Dermis microvascular lymphatic vessel endothelial cell (primary cell): Measurements from ENCODE around the gene CTNS. TPM values are rescaled to one million over a fixed set of nuclear protein-coding genes. Genes with fewer than 3 reads are reported as not detected.
A peak's percentile ranks its signal among the peaks of the same experiment; 100 is the strongest.

ENCODE experiments used
- DNase-seq, 2 donors: peaks; one replicate each; pipeline versions ENCODE4 v3.0.0 to v3.0.0-alpha.2; 2010; ENCODE audit warnings: low read depth in 2 of 2
- total RNA-seq: library from RNA; depleted of rRNA; stranded (reverse); fragments of >200 nt; gene quantifications from 2 replicates; pipeline ENCODE4 v1.2.1, GENCODE V29; 2014

The CTNS gene
- total RNA-seq, result 15.3 and 30.2 TPM in 2 replicates

GRCh38 chr17:3636154-3636907 is at the start of gene CTNS, which contains the start of gene SHPK:
Gene CTNS (plus strand): TSS chr17:3636760. CDS start chr17:3640207, 3,447 bp downstream.
Gene SHPK (minus strand): TSS chr17:3636250. CDS start chr17:3636219, 31 bp downstream.
- peak; percentile 86 to 97 for DNase-seq

GRCh38 chr17:3589784-3590183 is 46.8 kb upstream of the CTNS start:
- DNase-seq, result no peak

- no peak for DNase-seq
These were observed 46.3 kb upstream of the CTNS start for GRCh38 chr17:3590231-3590630.

GRCh38 chr17:3590768-3591167 is 45.8 kb upstream of the CTNS start:
- no peak for DNase-seq

GRCh38 chr17:3592216-3592860 is 44.2 kb upstream of the CTNS start:
- no peak for DNase-seq

GRCh38 chr17:3593384-3593783 is 43.2 kb upstream of the CTNS start:
- DNase-seq, result no peak

GRCh38 chr17:3594051-3594800 is 42.3 kb upstream of the CTNS start:
- DNase-seq, result peak in 1 of 2 donors; percentile 59

- DNase-seq, result no peak
These were observed 41.6 kb upstream of the CTNS start for GRCh38 chr17:3594976-3595375.

- DNase-seq, result no peak
These were observed 39.6 kb upstream of the CTNS start for GRCh38 chr17:3596804-3597464.

- DNase-seq, result no peak
These were observed 38.5 kb upstream of the CTNS start for GRCh38 chr17:3598078-3598477.

GRCh38 chr17:3600529-3601205 is 35.9 kb upstream of the CTNS start:
- no peak for DNase-seq

GRCh38 chr17:3602499-3602898 is 34.1 kb upstream of the CTNS start:
- DNase-seq, result peak; percentile 21 to 51

- peak in 1 of 2 donors; percentile 70 for DNase-seq
These were observed 33.3 kb upstream of the CTNS start for GRCh38 chr17:3603119-3603869.

GRCh38 chr17:3603870-3604259 is 32.7 kb upstream of the CTNS start:
- DNase-seq, result no peak

GRCh38 chr17:3609689-3610088 is 26.9 kb upstream of the CTNS start:
- DNase-seq, result no peak

GRCh38 chr17:3610523-3610922 is 26.0 kb upstream of the CTNS start:
- no peak for DNase-seq

GRCh38 chr17:3613124-3613523 is 23.4 kb upstream of the CTNS start:
- DNase-seq, result no peak

GRCh38 chr17:3615160-3615870 is 21.2 kb upstream of the CTNS start:
- DNase-seq, result no peak

GRCh38 chr17:3621146-3621720 is 15.3 kb upstream of the CTNS start:
- DNase-seq, result no peak
